ENCODE data around the gene SPTBN5.

SPTBN5 gene

GRCh38 chr15:41822471-41822870 is 71.4 kb downstream of the SPTBN5 start:
- no peaks in the 10 kb centered on the region; the same call in 1 of the 2 replicates for H3K27me3 ChIP-seq (ENCODE audit: control insufficient read depth, insufficient read depth, low read length)
- H3K4me1 ChIP-seq (ENCODE audit: control insufficient read depth, insufficient read depth, low read length), result no peaks in the 10 kb centered on the region
- H3K9ac ChIP-seq (ENCODE audit: low read depth, low read length), result no peak overlapping the region
- H3K4me3 ChIP-seq (ENCODE audit: low read depth, low read length), result no peak overlapping the region
- peaks cover 23% of the 10 kb centered on the region for H3K36me3 ChIP-seq (ENCODE audit: control insufficient read depth, insufficient read depth, low read length)
- no peaks in the 10 kb centered on the region for H3K9me3 ChIP-seq (ENCODE audit: control insufficient read depth, insufficient read depth, low read length)
- H3K27ac ChIP-seq (ENCODE audit: low read depth, low read length), result no peak overlapping the region

GRCh38 chr15:41821831-41822230 is 72.0 kb downstream of the SPTBN5 start:
- Histone ChIP-seq H3K27ac (ENCODE audit: low read depth, low read length) (no peak overlapping the region), H3K36me3 (ENCODE audit: control insufficient read depth, insufficient read depth, low read length) (peaks cover 24% of the 10 kb centered on the region), H3K27me3 (ENCODE audit: control insufficient read depth, insufficient read depth, low read length) (no peaks in the 10 kb centered on the region; the same call in 1 of the 2 replicates), H3K9ac (ENCODE audit: low read depth, low read length) (no peak overlapping the region), H3K9me3 (ENCODE audit: control insufficient read depth, insufficient read depth, low read length) (no peaks in the 10 kb centered on the region), H3K4me1 (ENCODE audit: control insufficient read depth, insufficient read depth, low read length) (no peaks in the 10 kb centered on the region), H3K4me3 (ENCODE audit: low read depth, low read length) (no peak overlapping the region)

DNA sequence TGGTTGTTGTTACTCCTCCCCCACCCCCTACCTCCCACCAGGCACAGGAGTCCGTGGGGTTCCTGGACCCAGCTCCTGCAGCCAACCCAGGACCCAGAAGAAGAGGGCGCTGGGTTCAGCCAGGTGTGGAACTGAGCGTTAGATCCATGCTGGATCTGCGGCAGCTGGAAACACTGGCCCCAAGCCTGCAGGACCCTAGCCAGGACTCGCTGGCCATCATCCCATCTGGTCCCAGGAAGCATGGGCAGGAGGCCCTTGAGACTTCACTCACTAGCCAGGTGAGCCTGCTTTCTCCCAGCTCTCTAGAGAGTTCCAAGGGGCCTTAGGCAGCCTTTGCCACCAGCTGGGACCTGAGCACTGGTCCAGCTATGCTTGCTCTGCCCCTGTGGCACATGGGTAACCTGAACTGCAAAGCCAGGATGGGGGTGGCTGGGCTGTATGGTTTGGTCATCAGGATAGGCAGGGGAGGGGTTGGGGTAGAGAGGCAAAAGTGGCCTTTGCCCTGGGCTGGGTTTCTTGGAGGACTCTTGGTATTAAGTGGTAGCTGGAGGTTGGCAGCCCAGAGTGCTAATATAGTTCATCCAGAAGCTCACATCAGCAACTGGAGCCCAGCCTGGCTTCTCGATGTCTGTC is 72.9 kb downstream of the SPTBN5 start:
- Histone ChIP-seq H3K4me1 (ENCODE audit: control insufficient read depth, insufficient read depth, low read length) (no peaks in the 10 kb centered on the region), H3K9me3 (ENCODE audit: control insufficient read depth, insufficient read depth, low read length) (no peaks in the 10 kb centered on the region), H3K9ac (ENCODE audit: low read depth, low read length) (no peak overlapping the region), H3K27ac (ENCODE audit: low read depth, low read length) (no peak overlapping the region), H3K36me3 (ENCODE audit: control insufficient read depth, insufficient read depth, low read length) (peaks cover 24% of the 10 kb centered on the region), H3K27me3 (ENCODE audit: control insufficient read depth, insufficient read depth, low read length) (no peaks in the 10 kb centered on the region), H3K4me3 (ENCODE audit: low read depth, low read length) (no peak overlapping the region)

GRCh38 chr15:41819455-41820050 is 74.3 kb downstream of the SPTBN5 start:
- Histone ChIP-seq H3K9ac (ENCODE audit: low read depth, low read length) (no peak overlapping the region), H3K27me3 (ENCODE audit: control insufficient read depth, insufficient read depth, low read length) (no peaks in the 10 kb centered on the region), H3K4me1 (ENCODE audit: control insufficient read depth, insufficient read depth, low read length) (no peaks in the 10 kb centered on the region), H3K9me3 (ENCODE audit: control insufficient read depth, insufficient read depth, low read length) (no peaks in the 10 kb centered on the region), H3K4me3 (ENCODE audit: low read depth, low read length) (no peak overlapping the region), H3K36me3 (ENCODE audit: control insufficient read depth, insufficient read depth, low read length) (peaks cover 24% of the 10 kb centered on the region), H3K27ac (ENCODE audit: low read depth, low read length) (no peak overlapping the region)

GRCh38 chr15:41817781-41818180 is 76.1 kb downstream of the SPTBN5 start:
- Histone ChIP-seq H3K4me1 (ENCODE audit: control insufficient read depth, insufficient read depth, low read length) (no peaks in the 10 kb centered on the region), H3K27me3 (ENCODE audit: control insufficient read depth, insufficient read depth, low read length) (no peaks in the 10 kb centered on the region), H3K27ac (ENCODE audit: low read depth, low read length) (no peak overlapping the region), H3K9me3 (ENCODE audit: control insufficient read depth, insufficient read depth, low read length) (no peaks in the 10 kb centered on the region), H3K4me3 (ENCODE audit: low read depth, low read length) (no peak overlapping the region), H3K9ac (ENCODE audit: low read depth, low read length) (no peak overlapping the region), H3K36me3 (ENCODE audit: control insufficient read depth, insufficient read depth, low read length) (peaks cover 20% of the 10 kb centered on the region)

- Histone ChIP-seq H3K27ac (ENCODE audit: low read depth, low read length) (no peak overlapping the region), H3K36me3 (ENCODE audit: control insufficient read depth, insufficient read depth, low read length) (peaks cover 20% of the 10 kb centered on the region), H3K9ac (ENCODE audit: low read depth, low read length) (no peak overlapping the region), H3K9me3 (ENCODE audit: control insufficient read depth, insufficient read depth, low read length) (no peaks in the 10 kb centered on the region), H3K4me1 (ENCODE audit: control insufficient read depth, insufficient read depth, low read length) (no peaks in the 10 kb centered on the region), H3K27me3 (ENCODE audit: control insufficient read depth, insufficient read depth, low read length) (no peaks in the 10 kb centered on the region), H3K4me3 (ENCODE audit: low read depth, low read length) (no peak overlapping the region)
Measured at GRCh38 chr15:41817327-41817726, 76.5 kb downstream of the SPTBN5 start.

DNA sequence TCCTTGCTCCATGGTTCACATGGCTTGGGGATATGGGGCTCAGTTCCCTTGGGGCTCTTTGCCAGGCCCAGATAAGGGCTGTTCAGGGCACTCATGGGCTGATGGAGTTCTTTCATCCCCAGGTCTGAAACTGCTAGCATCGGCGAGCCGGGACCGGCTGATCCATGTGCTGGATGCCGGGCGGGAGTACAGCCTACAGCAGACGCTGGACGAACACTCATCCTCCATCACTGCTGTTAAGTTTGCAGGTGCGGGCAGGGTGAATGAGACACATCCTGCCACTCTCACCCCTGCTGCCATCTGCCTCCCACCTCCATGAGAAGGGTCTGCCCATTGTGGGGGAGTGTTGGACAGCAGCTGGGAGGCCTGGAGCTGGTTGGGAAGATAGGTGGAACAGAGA is 77.1 kb downstream of the SPTBN5 start:
- no peaks in the 10 kb centered on the region for H3K9me3 ChIP-seq (ENCODE audit: control insufficient read depth, insufficient read depth, low read length)
- H3K4me1 ChIP-seq (ENCODE audit: control insufficient read depth, insufficient read depth, low read length), result no peaks in the 10 kb centered on the region
- H3K4me3 ChIP-seq (ENCODE audit: low read depth, low read length), result no peak overlapping the region
- no peaks in the 10 kb centered on the region for H3K27me3 ChIP-seq (ENCODE audit: control insufficient read depth, insufficient read depth, low read length)
- no peak overlapping the region for H3K9ac ChIP-seq (ENCODE audit: low read depth, low read length)
- peaks cover 20% of the 10 kb centered on the region for H3K36me3 ChIP-seq (ENCODE audit: control insufficient read depth, insufficient read depth, low read length)
- no peak overlapping the region for H3K27ac ChIP-seq (ENCODE audit: low read depth, low read length)

GRCh38 chr15:41814534-41814933 is 79.3 kb downstream of the SPTBN5 start:
- H3K9ac ChIP-seq (ENCODE audit: low read depth, low read length), result no peak overlapping the region
- no peak overlapping the region for H3K4me3 ChIP-seq (ENCODE audit: low read depth, low read length)
- peaks cover 5% of the 10 kb centered on the region; the same call in 1 of the 2 replicates for H3K4me1 ChIP-seq (ENCODE audit: control insufficient read depth, insufficient read depth, low read length)
- H3K27ac ChIP-seq (ENCODE audit: low read depth, low read length), result no peak overlapping the region
- no peaks in the 10 kb centered on the region for H3K9me3 ChIP-seq (ENCODE audit: control insufficient read depth, insufficient read depth, low read length)
- peaks cover 17% of the 10 kb centered on the region for H3K36me3 ChIP-seq (ENCODE audit: control insufficient read depth, insufficient read depth, low read length)
- no peaks in the 10 kb centered on the region for H3K27me3 ChIP-seq (ENCODE audit: control insufficient read depth, insufficient read depth, low read length)

- Histone ChIP-seq H3K9ac (ENCODE audit: low read depth, low read length) (no peak overlapping the region), H3K4me3 (ENCODE audit: low read depth, low read length) (no peak overlapping the region), H3K4me1 (ENCODE audit: control insufficient read depth, insufficient read depth, low read length) (peaks cover 5% of the 10 kb centered on the region; the same call in 1 of the 2 replicates), H3K27me3 (ENCODE audit: control insufficient read depth, insufficient read depth, low read length) (no peaks in the 10 kb centered on the region), H3K9me3 (ENCODE audit: control insufficient read depth, insufficient read depth, low read length) (no peaks in the 10 kb centered on the region), H3K36me3 (ENCODE audit: control insufficient read depth, insufficient read depth, low read length) (peaks cover 10% of the 10 kb centered on the region), H3K27ac (ENCODE audit: low read depth, low read length) (no peak overlapping the region)
Measured at GRCh38 chr15:41813426-41813825, 80.4 kb downstream of the SPTBN5 start.

GRCh38 chr15:41812820-41813375 is 81.0 kb downstream of the SPTBN5 start:
- H3K36me3 ChIP-seq (ENCODE audit: control insufficient read depth, insufficient read depth, low read length), result peaks cover 5% of the 10 kb centered on the region
- H3K27ac ChIP-seq (ENCODE audit: low read depth, low read length), result no peak overlapping the region
- H3K4me3 ChIP-seq (ENCODE audit: low read depth, low read length), result no peak overlapping the region
- H3K4me1 ChIP-seq (ENCODE audit: control insufficient read depth, insufficient read depth, low read length), result peaks cover 5% of the 10 kb centered on the region; the same call in 1 of the 2 replicates
- no peaks in the 10 kb centered on the region for H3K27me3 ChIP-seq (ENCODE audit: control insufficient read depth, insufficient read depth, low read length)
- no peaks in the 10 kb centered on the region for H3K9me3 ChIP-seq (ENCODE audit: control insufficient read depth, insufficient read depth, low read length)
- no peak overlapping the region for H3K9ac ChIP-seq (ENCODE audit: low read depth, low read length)

GRCh38 chr15:41811432-41812195 is 82.2 kb downstream of the SPTBN5 start:
- H3K9ac ChIP-seq (ENCODE audit: low read depth, low read length), result no peak overlapping the region
- no peak overlapping the region for H3K27ac ChIP-seq (ENCODE audit: low read depth, low read length)
- H3K4me1 ChIP-seq (ENCODE audit: control insufficient read depth, insufficient read depth, low read length), result peaks cover 5% of the 10 kb centered on the region; the same call in 1 of the 2 replicates
- H3K36me3 ChIP-seq (ENCODE audit: control insufficient read depth, insufficient read depth, low read length), result no peaks in the 10 kb centered on the region; the same call in none of the 2 replicates
- no peaks in the 10 kb centered on the region for H3K27me3 ChIP-seq (ENCODE audit: control insufficient read depth, insufficient read depth, low read length)
- no peak overlapping the region for H3K4me3 ChIP-seq (ENCODE audit: low read depth, low read length)
- no peaks in the 10 kb centered on the region for H3K9me3 ChIP-seq (ENCODE audit: control insufficient read depth, insufficient read depth, low read length)

All from HUES48 (cell line).